ENCODE data around the gene HIP1. TPM values are rescaled to one million over a fixed set of nuclear protein-coding genes. Genes with fewer than 3 reads are reported as not detected.
A peak's percentile ranks its signal among the peaks of the same experiment; 100 is the strongest.
"Not testable (repeated sequence)": the region's sequence is repeated elsewhere in the genome, so short reads cannot be mapped to it uniquely, and the experiment has no call there.

Gene HIP1
- total RNA-seq, 1 donor from 2014 or later = 39.2 TPM

DNA sequence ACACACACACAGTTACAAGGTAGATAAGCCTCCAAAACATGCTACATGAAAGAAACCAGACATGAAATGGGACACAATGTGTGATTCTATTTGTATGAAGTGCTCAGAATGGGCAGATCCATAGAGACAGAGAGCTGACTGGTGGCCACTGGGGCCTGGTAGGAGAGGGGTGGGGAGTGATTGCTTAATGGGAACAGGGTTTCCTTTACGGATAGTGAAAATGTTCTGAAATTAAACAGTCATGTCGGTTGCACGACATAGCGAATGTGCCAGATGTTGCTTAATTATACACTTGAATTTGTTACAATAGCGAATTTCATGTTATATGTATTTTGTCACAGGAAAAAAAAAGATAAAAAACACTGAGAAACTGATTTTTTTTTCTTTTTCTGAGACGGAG is 124.3 kb downstream of the HIP1 start:
- H3K27me3 Mint-ChIP-seq (ENCODE audit: insufficient read depth, low read depth) = no peaks in the 10 kb centered on the region
- no peak overlapping the region for H3K27ac ChIP-seq
- peaks cover 94% of the 10 kb centered on the region for H3K79me2 ChIP-seq (ENCODE audit: low read depth)
- H3K4me3 ChIP-seq = no peak overlapping the region
- DNase-seq (ENCODE audit: low spot score) = no peak
- H3K27me3 ChIP-seq = no peaks in the 10 kb centered on the region
- H2AFZ ChIP-seq (replicated peaks) = no peak overlapping the region
- H3K9ac ChIP-seq = no peak overlapping the region
- H3K36me3 ChIP-seq = no peaks in the 10 kb centered on the region
- peaks cover 2% of the 10 kb centered on the region for H3K36me3 Mint-ChIP-seq
- H3K4me2 ChIP-seq = no peak overlapping the region
- no peak overlapping the region for H3K27ac Mint-ChIP-seq
- no peaks in the 10 kb centered on the region for H3K9me3 Mint-ChIP-seq
- TF ChIP-seq EZH2 (IDR thresholded peaks at IDR 0.05) (no peak), EZH2phosphoT487 (IDR thresholded peaks at IDR 0.05) (no peak)
- TF ChIP-seq, protein P1, sequence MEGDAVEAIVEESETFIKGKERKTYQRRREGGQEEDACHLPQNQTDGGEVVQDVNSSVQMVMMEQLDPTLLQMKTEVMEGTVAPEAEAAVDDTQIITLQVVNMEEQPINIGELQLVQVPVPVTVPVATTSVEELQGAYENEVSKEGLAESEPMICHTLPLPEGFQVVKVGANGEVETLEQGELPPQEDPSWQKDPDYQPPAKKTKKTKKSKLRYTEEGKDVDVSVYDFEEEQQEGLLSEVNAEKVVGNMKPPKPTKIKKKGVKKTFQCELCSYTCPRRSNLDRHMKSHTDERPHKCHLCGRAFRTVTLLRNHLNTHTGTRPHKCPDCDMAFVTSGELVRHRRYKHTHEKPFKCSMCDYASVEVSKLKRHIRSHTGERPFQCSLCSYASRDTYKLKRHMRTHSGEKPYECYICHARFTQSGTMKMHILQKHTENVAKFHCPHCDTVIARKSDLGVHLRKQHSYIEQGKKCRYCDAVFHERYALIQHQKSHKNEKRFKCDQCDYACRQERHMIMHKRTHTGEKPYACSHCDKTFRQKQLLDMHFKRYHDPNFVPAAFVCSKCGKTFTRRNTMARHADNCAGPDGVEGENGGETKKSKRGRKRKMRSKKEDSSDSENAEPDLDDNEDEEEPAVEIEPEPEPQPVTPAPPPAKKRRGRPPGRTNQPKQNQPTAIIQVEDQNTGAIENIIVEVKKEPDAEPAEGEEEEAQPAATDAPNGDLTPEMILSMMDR (IDR thresholded peaks at IDR 0.05) = no peak
- peaks cover 9% of the 10 kb centered on the region for H3K4me1 ChIP-seq
- H3K4me1 Mint-ChIP-seq = peaks cover 6% of the 10 kb centered on the region
- H3K4me3 Mint-ChIP-seq = no peak overlapping the region
- H4K20me1 ChIP-seq (ENCODE audit: low read depth) = peaks cover 32% of the 10 kb centered on the region
- H3F3A ChIP-seq (ENCODE audit: low read depth) = peaks cover 17% of the 10 kb centered on the region
- H3K9me3 ChIP-seq (ENCODE audit: low read depth) = no peaks in the 10 kb centered on the region

DNA sequence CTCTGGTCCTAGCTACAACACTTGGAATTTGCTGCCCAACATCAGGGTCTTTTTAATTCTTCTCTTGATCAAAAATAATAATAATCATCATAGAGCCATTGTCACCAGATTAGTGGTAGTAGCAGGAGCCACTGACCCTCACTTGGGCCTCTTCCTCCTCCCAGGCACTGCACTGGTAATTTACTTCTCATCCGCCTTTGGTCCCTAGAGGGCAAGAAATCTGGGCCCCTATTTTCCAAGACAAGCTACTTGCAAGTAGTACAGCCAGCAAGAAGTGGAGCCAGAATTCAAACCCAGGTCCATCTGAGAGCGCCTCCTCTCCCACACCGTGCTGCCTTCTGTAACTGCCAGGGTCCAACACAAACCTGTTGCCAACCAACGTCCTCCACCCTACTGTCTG is 125.4 kb downstream of the HIP1 start:
- peaks cover 2% of the 10 kb centered on the region for H3K36me3 Mint-ChIP-seq
- H3K4me3 ChIP-seq = no peak overlapping the region
- no peaks in the 10 kb centered on the region for H3K9me3 ChIP-seq (ENCODE audit: low read depth)
- no peak overlapping the region for H3K9ac ChIP-seq
- no peaks in the 10 kb centered on the region for H3K27me3 Mint-ChIP-seq (ENCODE audit: insufficient read depth, low read depth)
- peaks cover 30% of the 10 kb centered on the region for H4K20me1 ChIP-seq (ENCODE audit: low read depth)
- H3K27ac ChIP-seq = no peak overlapping the region
- H3K27me3 ChIP-seq = no peaks in the 10 kb centered on the region
- H2AFZ ChIP-seq (replicated peaks) = no peak overlapping the region
- no peak overlapping the region for H3K4me3 Mint-ChIP-seq
- peaks cover 9% of the 10 kb centered on the region for H3K4me1 ChIP-seq
- no peak for DNase-seq (ENCODE audit: low spot score)
- H3K27ac Mint-ChIP-seq = no peak overlapping the region
- no peak overlapping the region for H3K4me2 ChIP-seq
- peaks cover 94% of the 10 kb centered on the region for H3K79me2 ChIP-seq (ENCODE audit: low read depth)
- no peaks in the 10 kb centered on the region for H3K36me3 ChIP-seq
- TF ChIP-seq, protein P1 (IDR thresholded peaks at IDR 0.05) = no peak
- no peak for TF ChIP-seq EZH2 (IDR thresholded peaks at IDR 0.05)
- no peak for TF ChIP-seq EZH2phosphoT487 (IDR thresholded peaks at IDR 0.05)
- H3K4me1 Mint-ChIP-seq = peaks cover 12% of the 10 kb centered on the region
- H3K9me3 Mint-ChIP-seq = no peaks in the 10 kb centered on the region
- peaks cover 17% of the 10 kb centered on the region for H3F3A ChIP-seq (ENCODE audit: low read depth)

DNA sequence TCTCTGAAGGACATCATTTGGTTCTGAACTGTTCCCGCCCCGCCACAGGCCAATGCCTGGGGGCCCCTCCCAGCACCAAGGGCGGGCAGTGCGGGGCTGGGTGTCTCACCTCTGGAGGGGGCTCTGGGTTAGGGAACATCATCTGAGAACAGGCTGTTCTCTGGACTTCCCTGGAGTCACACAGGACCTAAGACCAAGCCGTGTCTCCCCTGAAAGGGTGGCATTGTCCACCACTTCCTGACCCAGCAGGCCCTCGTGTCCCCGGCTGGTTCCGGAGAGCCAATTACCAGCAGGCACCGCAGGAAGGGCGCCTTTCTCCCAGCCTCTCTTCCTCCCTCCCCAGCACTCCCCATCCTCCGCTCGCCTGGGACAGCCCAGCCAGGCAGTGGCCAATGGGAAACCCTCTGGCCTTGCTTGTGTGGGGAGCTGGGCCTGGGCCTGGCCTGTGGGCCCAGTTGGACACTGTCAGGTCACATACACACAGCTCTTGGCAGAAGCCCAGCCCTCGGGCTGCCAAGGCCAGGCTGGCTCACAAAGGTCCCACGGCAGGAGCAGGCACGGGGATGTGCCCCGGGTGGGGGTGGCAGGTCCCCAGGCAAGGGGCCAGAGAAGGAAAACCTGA is 127.1 kb downstream of the HIP1 start:
- H3K36me3 Mint-ChIP-seq = peaks cover 2% of the 10 kb centered on the region
- H3K27me3 Mint-ChIP-seq (ENCODE audit: insufficient read depth, low read depth) = no peaks in the 10 kb centered on the region
- Histone ChIP-seq H3K9me3 (ENCODE audit: low read depth) (no peaks in the 10 kb centered on the region), H3K79me2 (ENCODE audit: low read depth) (peaks cover 93% of the 10 kb centered on the region), H2AFZ (replicated peaks) (no peak overlapping the region), H4K20me1 (ENCODE audit: low read depth) (peaks cover 36% of the 10 kb centered on the region), H3K27me3 (no peaks in the 10 kb centered on the region), H3K9ac (no peak overlapping the region), H3K36me3 (no peaks in the 10 kb centered on the region), H3K4me1 (peaks cover 9% of the 10 kb centered on the region), H3K27ac (peak overlapping the region; percentile 60), H3F3A (ENCODE audit: low read depth) (peaks cover 17% of the 10 kb centered on the region), H3K4me3 (no peak overlapping the region), H3K4me2 (peak overlapping the region; percentile 14)
- peaks cover 10% of the 10 kb centered on the region for H3K4me1 Mint-ChIP-seq
- H3K9me3 Mint-ChIP-seq = no peaks in the 10 kb centered on the region
- DNase-seq (ENCODE audit: low spot score) = peak; percentile 50
- no peak overlapping the region for H3K4me3 Mint-ChIP-seq
- no peak for TF ChIP-seq EZH2 (IDR thresholded peaks at IDR 0.05)
- TF ChIP-seq EZH2phosphoT487 (IDR thresholded peaks at IDR 0.05) = no peak
- TF ChIP-seq, protein P1 (IDR thresholded peaks at IDR 0.05) = no peak
- no peak overlapping the region for H3K27ac Mint-ChIP-seq

DNA sequence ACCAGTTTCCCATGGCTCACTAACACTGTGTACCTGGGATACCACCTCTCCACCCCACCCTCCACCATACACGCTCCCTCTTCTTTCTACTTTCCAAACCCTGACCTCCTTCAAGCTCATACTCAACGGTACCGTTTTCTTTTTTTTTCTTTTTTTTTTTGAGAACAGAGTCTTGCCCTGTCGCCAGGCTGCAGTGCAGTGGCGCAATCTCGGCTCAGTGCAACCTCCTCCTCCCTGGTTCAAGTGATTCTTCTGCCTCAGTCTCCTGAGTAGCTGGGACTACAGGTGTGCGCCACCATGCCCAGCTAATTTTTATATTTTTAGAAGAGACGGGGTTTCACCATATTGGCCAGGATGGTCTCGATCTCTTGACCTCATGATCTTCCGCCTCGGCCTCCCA is 129.3 kb downstream of the HIP1 start:
- H3K79me2 ChIP-seq (ENCODE audit: low read depth) = peaks cover 97% of the 10 kb centered on the region

More for the DNA sequence above, 129.3 kb downstream of the HIP1 start:
- H3K4me2 ChIP-seq; H3K27ac Mint-ChIP-seq; H3K9ac ChIP-seq; DNase-seq (ENCODE audit: low spot score); H3K36me3 Mint-ChIP-seq; H3K27me3 Mint-ChIP-seq (ENCODE audit: insufficient read depth, low read depth); H3K27me3 ChIP-seq; H3K27ac ChIP-seq; H3K9me3 Mint-ChIP-seq; H3K36me3 ChIP-seq; H3K4me3 ChIP-seq; H3K4me3 Mint-ChIP-seq; H3K4me1 ChIP-seq; H2AFZ ChIP-seq (replicated peaks); H3K9me3 ChIP-seq (ENCODE audit: low read depth): not testable (repeated sequence)
- Histone ChIP-seq H3F3A (ENCODE audit: low read depth) (peaks cover 17% of the 10 kb centered on the region), H4K20me1 (ENCODE audit: low read depth) (peaks cover 48% of the 10 kb centered on the region)
- peaks cover 14% of the 10 kb centered on the region for H3K4me1 Mint-ChIP-seq
